Epithelial cell of proximal tubule (primary cell): ENCODE measurements around the gene PPFIA1. TPM values are rescaled to one million over a fixed set of nuclear protein-coding genes. Genes with fewer than 3 reads are reported as not detected.

ENCODE experiments used
- DNase-seq: peaks from one replicate; pipeline ENCODE4 v3.0.0-alpha.2; 2011; ENCODE audit warnings: low read depth
- H3K4me3 ChIP-seq: 2 replicates; pipeline ENCODE4 v1.5.1; 2011; ENCODE audit warnings: low read depth, mild to moderate bottlenecking, low read length
- CTCF ChIP-seq: conservative IDR thresholded peaks from 2 replicates; pipeline ENCODE4 v1.5.1; 2012; ENCODE audit warnings: low read depth, mild to moderate bottlenecking, low read length
- total RNA-seq: library from RNA; depleted of rRNA; stranded (reverse); fragments of >200 nt; gene quantifications from 2 replicates; pipeline ENCODE4 v1.2.3, GENCODE V29; 2015

PPFIA1 gene
- total RNA-seq, 1 donor from 2014 or later = 18.0 TPM

- DNase-seq = no peak
- TF ChIP-seq CTCF = no peak
- no peak overlapping the region for H3K4me3 ChIP-seq
Measured at GRCh38 chr11:70313945-70314344, 43.5 kb downstream of the PPFIA1 start.

GRCh38 chr11:70314730-70315129 is 44.2 kb downstream of the PPFIA1 start:
- TF ChIP-seq CTCF = no peak
- DNase-seq = no peak
- no peak overlapping the region for H3K4me3 ChIP-seq

GRCh38 chr11:70315716-70316115 is 45.2 kb downstream of the PPFIA1 start:
- DNase-seq = no peak
- TF ChIP-seq CTCF = no peak
- H3K4me3 ChIP-seq = no peak overlapping the region

GRCh38 chr11:70317581-70318305 is 47.3 kb downstream of the PPFIA1 start:
- no peak for TF ChIP-seq CTCF
- no peak for DNase-seq
- H3K4me3 ChIP-seq = no peak overlapping the region

GRCh38 chr11:70319396-70320076 is 49.0 kb downstream of the PPFIA1 start:
- no peak for DNase-seq
- no peak for TF ChIP-seq CTCF
- H3K4me3 ChIP-seq = no peak overlapping the region

- no peak overlapping the region for H3K4me3 ChIP-seq
- no peak for TF ChIP-seq CTCF
- DNase-seq = no peak
Measured at GRCh38 chr11:70322666-70323065, 52.2 kb downstream of the PPFIA1 start.
